Loucy (cell line): ENCODE results near the gene FRMD1.

ENCODE experiments used
- EZH2phosphoT487 ChIP-seq: fragments of 200-600 bp; IDR thresholded peaks from 2 replicates; pipeline ENCODE4 v1.6.1; 2018; ENCODE audit warnings: antibody characterized with exemption, mild to moderate bottlenecking, moderate library complexity, borderline replicate concordance
- TF ChIP-seq, protein P1 (sequence below): fragments of 200-600 bp; sonication (generic); conservative IDR thresholded peaks from 2 replicates; pipeline ENCODE4 v1.5.1; 2014; ENCODE audit warnings: mild to moderate bottlenecking, antibody characterized with exemption, low read length

DNA sequence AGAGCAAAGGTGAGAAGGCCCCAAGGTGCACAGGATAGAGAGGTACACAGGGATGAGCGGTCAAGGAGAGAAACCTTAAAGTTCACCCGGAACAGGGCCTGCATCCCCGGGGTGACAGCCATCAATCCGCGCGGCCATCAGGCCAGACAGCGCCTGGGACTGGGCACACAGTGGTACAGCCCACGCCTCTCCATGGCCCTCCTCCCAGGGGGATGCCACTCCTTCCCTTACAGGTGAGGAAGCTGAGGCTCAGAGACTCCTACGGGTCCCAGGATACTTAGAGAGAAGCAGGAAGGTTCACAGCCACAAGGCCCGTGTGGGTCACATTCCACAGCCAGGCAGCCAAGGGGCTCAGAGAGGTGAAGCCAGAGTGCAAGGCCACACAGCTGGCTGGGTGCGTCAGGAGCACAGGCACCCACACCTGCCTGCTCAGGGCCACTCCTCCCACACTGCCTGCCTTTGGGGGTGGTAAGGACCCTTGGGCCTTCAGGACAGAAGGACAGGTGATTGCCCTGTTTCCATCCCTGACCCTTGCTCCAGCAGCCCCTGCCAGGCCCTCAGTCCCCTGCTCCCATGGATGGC, 14.7 kb downstream of the FRMD1 start:
- TF ChIP-seq, protein P1, sequence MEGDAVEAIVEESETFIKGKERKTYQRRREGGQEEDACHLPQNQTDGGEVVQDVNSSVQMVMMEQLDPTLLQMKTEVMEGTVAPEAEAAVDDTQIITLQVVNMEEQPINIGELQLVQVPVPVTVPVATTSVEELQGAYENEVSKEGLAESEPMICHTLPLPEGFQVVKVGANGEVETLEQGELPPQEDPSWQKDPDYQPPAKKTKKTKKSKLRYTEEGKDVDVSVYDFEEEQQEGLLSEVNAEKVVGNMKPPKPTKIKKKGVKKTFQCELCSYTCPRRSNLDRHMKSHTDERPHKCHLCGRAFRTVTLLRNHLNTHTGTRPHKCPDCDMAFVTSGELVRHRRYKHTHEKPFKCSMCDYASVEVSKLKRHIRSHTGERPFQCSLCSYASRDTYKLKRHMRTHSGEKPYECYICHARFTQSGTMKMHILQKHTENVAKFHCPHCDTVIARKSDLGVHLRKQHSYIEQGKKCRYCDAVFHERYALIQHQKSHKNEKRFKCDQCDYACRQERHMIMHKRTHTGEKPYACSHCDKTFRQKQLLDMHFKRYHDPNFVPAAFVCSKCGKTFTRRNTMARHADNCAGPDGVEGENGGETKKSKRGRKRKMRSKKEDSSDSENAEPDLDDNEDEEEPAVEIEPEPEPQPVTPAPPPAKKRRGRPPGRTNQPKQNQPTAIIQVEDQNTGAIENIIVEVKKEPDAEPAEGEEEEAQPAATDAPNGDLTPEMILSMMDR: no peak
- no peak for TF ChIP-seq EZH2phosphoT487
